Retinal pigment epithelial cell (primary cell): Measurements from ENCODE around the gene IRGC.

ENCODE experiments used
- DNase-seq: peaks from one replicate; pipeline ENCODE4 v3.0.0-alpha.2; 2010; ENCODE audit warnings: low read depth
- H3K4me3 ChIP-seq: 2 replicates; pipeline ENCODE4 v1.5.1; 2011; ENCODE audit warnings: mild to moderate bottlenecking, low read length, control low read depth, moderate library complexity
- TF ChIP-seq, protein P1 (sequence below): conservative IDR thresholded peaks from 2 replicates; pipeline ENCODE4 v1.5.1; 2011; ENCODE audit warnings: low read depth, low read length, control low read depth, inconsistent platforms

IRGC gene

DNA sequence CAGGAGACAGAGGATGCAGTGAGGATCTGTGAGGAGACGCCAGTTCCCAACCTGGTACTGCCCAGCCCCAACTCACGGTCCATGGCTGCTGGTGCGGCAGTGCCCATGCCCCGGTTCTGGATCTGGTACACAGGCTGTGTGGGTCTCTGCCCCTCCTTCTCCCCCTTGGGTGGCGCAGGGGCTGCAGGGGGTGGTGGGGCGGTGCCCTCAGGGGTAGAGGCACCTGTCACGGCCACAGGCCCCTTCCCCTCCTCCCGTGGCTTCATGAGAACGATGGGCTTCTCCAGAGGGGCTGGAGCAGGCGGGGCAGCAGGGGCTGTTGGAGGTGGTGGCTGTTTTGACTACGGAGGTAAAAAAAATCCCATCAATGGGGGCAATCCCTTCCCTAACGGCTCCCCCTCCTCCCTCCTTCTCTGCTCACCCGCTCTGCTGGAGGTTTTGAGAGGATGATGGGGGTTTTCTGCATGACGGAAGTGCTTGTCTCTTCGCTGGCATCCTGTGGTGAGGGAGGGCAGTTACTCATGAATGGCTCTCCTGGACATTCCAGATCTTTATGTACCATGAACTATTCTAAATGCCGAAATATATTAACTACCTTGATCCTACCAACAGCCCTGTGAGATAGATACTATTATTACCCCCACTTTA is 31.8 kb downstream of the IRGC start:
- TF ChIP-seq, protein P1, sequence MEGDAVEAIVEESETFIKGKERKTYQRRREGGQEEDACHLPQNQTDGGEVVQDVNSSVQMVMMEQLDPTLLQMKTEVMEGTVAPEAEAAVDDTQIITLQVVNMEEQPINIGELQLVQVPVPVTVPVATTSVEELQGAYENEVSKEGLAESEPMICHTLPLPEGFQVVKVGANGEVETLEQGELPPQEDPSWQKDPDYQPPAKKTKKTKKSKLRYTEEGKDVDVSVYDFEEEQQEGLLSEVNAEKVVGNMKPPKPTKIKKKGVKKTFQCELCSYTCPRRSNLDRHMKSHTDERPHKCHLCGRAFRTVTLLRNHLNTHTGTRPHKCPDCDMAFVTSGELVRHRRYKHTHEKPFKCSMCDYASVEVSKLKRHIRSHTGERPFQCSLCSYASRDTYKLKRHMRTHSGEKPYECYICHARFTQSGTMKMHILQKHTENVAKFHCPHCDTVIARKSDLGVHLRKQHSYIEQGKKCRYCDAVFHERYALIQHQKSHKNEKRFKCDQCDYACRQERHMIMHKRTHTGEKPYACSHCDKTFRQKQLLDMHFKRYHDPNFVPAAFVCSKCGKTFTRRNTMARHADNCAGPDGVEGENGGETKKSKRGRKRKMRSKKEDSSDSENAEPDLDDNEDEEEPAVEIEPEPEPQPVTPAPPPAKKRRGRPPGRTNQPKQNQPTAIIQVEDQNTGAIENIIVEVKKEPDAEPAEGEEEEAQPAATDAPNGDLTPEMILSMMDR = no peak
- no peak overlapping the region for H3K4me3 ChIP-seq
- no peak for DNase-seq

DNA sequence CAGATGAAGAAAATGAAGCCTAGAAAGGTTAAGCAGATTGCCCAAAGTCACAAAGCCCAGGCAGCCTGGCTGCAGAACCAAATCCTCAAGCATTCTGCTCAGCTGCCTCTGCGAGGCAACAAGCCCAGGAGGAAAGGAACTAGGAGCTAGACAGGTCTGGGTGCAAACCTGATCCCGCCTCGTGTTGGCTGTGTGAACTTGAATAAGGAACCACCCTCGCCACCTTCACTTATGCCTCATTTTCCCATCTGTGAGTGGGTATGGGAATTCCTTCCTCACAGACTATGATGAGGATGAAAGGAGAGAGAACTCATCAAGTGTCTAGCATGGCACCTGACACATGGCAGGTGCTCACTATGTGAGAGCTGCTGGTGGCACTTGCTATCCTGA is 32.3 kb downstream of the IRGC start:
- DNase-seq = no peak
- TF ChIP-seq, protein P1 = no peak

DNA sequence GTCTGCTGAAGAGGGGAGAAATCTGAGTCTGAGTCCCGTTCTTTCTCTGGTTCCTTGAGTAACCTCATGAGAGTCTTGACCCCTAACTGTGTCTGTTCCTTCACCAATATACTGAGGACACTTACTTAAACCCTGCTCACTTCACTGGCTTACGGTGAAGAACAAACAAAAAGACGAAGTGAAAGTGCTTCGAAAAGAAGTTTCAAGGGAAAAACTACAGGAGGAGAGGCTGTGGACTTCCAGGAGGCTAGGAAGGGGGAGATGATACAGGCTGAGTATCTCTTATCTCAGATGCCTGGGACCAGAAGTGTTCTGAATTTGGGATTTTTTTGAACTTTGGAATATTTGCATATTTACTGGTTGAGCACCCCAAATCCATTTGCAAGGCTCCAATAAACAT is 32.8 kb downstream of the IRGC start:
- DNase-seq = no peak
- H3K4me3 ChIP-seq = no peak overlapping the region
- TF ChIP-seq, protein P1 = no peak

More for the DNA sequence above, 32.3 kb downstream of the IRGC start:
- H3K4me3 ChIP-seq = no peak overlapping the region

DNA sequence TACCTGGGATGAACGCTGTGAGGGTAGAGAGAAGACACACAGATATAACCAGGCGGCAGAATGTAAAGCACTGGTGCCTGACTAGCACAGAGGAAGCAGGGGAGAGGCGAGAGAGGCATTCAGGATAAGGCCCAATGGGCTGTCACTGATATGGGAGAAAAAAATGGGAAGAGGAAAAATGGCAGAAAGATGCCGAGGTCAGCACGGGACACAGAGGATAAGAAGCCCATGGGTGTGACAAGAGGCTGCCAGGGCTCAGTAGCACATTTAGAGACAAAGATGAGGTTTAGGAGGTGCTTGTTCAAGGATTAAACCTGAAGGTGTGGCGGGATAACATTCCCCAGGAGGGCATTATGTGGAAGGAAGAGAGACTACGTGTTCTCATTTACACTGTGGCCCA is 33.3 kb downstream of the IRGC start:
- no peak for DNase-seq

DNA sequence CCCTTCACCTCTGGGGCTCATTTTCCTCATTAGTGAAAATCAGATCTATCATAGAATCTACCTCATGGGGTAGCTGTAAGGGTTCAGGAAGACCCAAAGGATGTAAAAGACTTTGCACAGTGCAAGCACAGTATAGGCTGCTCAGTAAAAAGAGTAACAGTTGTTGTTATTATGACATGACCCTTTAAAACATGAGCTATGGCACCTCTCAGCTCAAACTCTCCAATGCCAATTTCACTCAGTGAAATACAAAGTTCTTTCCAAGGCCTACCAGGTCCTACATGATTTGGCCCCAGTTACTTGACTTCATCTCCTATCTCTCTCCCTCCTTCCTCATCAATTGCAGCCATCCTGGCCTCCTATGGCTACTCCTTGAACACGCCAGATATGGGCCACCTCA is 34.0 kb downstream of the IRGC start:
- DNase-seq = no peak
- TF ChIP-seq, protein P1 = no peak
- H3K4me3 ChIP-seq = no peak overlapping the region

More for the DNA sequence above, 33.3 kb downstream of the IRGC start:
- no peak overlapping the region for H3K4me3 ChIP-seq
- TF ChIP-seq, protein P1 = no peak

DNA sequence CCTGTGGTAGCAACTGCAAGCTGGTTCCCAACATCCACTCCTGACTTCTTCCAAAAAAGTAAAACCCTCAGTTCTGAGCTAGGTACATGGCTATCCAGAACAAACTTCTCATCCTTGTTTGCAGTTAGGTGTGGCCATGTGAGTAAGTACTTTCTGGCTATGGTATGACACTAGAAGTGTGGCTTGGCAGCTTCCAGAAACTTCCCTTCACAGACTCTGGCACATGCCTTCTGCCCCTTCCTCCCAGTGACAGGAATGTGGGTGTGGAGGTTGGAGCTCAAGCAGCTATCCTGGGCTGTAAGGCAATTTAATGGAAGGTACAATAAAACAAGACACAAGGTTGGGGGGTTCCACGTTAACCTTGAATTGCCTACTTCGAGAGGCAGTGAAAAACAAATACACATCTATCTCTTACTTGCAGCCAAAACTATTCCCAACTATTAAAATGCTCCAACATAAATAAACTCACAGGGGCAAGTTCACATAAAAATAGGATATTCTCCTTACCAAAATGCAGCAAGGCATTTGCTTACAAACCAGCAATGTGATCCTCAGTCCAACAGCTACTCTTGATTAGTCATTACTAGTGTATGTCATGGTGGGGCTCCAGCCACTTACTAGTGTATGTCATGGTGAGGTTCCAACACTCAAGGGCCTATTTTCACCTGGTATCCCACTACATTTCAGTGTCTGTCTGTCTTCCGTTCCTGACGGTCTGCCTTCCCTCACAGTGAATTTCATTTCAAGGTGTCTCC is 35.8 kb downstream of the IRGC start:
- DNase-seq = no peak
- no peak overlapping the region for H3K4me3 ChIP-seq
- TF ChIP-seq, protein P1 = no peak
